ENCODE results near the gene COL8A1.

- no peak for TF ChIP-seq CTCF (IDR thresholded peaks at IDR 0.05; ENCODE audit: low read length)
- TF ChIP-seq EZH2 (optimal IDR thresholded peaks at IDR 0.05; ENCODE audit: low read depth, low read length) = no peak
These were observed 1.4 kb upstream of the COL8A1 start for GRCh38 chr3:99637016-99637367.
